Measurements from ENCODE around the gene AIF1L.
"Not testable (repeated sequence)": the region's sequence is repeated elsewhere in the genome, so short reads cannot be mapped to it uniquely, and the experiment has no call there.

AIF1L gene

DNA sequence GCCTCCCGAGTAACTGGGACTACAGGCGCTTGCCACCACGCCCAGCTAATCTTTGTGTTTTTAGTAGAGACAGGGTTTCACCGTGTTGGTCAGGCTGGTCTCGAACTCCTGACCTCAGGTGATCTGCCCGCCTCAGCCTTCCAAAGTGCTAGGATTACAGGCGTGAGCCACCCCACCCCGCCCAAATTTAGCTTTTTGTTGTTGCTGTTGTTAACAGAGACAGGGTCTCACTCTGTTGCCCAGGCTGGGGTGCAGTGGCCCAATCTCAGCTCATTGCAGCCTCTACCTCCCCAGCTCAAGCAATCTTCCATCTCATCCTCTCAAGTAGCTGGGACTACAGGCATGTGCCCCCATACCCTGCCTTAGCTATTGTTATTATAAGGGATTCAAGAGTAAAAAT, 3.5 kb downstream of the AIF1L start:
- not testable (repeated sequence) for DNase-seq

DNA sequence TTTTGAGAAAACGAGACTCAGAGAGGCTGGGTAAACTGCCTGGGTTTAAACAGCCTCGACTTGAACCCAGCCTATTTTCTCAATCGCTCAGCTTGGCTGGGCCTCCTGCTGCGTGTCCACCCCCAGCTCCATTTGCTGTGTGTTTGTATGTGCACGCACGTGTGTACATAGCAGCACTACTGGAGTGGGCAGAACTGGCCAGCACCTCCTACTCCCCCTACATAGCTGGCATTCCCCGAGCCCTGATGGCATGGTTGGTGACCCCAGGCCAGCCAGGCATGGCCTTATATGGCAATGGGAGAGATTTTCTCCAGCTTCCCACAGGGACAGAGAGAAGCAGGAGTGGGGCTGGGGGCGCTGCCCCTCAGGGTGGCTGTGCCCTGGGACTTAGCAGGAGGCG, 4.1 kb downstream of the AIF1L start:
- DNase-seq: no peak

DNA sequence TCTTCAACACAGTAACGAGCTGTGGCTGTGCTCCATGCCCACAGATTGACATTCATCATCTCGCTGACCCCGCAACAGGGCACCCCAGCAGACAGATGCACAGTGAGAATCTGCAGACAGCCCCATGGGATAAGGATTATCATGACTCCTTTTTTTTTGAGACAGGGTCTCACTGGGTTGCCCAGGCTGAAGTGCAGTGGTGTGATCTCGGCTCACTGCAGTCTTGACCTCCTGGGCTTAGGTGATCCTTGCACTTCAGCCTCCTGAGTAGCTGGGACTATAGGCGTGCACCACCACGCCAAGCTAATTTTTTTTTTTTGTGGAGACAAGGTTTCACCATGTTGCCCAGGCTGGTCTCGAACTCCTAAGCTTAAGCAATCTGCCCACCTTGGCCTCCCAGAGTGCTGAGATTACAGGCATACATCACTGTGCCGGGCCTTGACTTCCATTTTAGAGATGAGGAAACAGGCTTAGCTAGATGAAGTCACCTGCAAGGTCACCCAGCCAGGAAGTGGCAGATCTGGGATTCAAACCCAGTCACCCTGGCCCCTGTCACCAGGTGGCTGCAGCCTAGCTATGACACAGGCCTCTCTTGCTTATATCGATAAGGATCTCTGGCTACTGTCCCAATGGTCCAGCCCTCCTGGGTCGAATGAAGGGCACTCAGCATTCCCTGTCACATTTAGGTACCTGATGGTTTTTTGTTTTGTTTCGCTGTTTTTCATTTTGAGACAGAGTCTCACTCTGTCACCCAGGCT, 5.1 kb downstream of the AIF1L start:
- no peak for DNase-seq

DNA sequence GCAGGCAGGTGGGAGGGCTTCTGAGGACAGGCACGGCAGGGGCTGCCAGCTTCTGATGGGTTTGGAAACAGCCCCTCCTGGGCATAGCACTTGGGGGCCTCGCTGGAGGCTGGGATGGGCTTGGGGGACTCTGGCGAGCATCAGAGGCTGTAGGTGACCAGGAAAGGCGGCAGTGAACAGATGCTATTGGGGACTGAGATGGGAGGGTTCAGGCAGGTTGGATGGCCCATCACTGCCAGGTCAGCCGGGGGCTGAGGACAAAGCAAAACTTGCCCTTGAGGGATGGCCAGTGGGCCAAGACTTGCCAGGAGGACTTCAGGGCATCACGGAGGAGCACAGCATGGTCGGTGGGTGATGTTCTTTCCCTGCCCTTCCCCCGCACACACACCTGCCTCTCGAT, 6.7 kb downstream of the AIF1L start:
- DNase-seq: no peak

DNA sequence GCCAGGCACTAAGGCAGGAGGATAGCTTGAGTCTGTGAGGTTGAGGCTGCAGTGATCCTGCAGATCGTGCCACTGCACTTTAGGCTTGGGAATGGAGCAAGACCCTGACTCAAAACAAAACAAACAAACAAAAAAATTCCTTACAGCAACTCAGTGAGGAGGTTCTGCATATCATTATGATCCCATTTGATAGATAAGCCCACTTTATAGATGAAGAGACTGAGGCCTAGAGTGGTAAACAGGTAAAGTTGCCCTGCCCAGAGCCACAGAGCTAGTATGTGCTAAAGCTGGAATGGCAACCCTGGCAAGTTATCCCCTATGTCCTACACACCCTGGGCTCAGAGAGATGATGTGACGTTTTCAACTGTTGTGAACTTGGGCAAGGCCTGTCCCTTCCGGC, 7.2 kb downstream of the AIF1L start:
- DNase-seq: no peak

DNA sequence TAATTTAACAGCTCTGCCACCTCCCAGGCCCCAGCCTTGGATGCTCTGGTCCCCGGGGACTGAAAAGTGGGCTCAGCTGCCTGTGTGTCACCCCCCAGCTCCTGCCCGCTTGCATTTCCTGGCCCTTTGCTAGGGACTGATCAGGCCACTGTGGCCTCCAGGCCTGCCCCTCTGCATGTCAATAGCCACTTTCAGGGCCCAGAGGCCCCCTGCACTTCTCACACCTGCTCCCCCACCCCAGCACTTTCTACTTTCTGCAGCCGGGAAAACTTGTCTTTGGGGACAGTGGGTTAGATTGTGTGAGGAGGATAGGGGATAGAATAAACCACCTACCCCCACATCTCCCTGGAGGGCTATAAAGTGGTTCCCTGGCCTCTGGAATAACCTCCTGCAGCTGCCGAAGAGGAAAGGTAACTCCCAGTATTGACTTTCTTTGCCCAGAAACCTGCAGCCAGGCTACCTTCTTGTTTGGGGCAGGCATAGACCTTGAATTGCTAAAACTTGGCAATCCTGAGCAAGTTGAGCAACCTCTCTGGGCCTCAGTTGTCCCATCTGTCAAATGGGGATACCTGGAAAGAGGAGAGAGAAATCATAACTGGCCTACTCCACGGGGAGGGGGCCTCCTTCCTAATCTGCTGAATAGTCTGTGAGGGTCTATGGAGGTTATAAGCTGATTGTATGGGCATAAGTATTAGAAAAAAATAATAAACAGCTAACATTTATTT, 7.8 kb downstream of the AIF1L start:
- DNase-seq: no peak

DNA sequence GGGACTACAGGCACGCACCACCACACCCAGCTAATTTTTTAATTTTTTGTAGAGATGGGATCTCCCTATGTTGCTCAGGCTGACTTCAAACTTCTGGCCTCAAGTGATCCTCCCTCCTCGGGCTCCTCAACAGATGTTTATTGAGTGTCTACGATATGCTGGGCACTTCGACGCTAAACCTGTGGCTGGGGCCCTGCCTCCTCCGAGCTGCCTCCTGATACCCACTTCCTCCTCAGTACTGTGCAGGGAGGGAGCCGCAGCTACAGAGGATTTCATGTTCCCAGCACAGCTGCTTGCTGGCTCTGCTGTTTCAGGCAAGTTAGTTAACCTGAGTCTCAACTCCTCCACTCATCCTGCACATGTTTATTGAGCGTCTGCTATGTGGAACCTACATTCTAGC, 9.6 kb downstream of the AIF1L start:
- no peak for DNase-seq

DNA sequence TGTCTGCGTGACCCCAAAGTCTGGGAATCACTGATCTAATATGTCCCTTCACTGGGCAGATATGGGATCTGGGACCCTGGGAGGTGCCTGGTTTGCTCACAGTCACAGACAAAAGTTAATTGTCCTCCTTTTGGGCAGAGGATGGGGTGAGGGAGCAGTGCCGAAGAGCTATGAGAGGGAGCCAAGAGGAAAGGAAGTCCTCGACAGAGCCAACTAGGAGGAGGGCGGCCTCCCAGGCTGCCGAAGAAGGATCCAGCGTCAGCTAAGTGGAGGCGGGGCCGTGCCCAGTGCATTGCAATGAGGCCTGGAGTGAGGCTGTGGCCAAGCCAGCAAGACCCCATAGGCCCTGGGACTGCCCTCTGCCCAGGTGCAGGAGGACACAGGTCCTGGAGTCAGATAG, 11.4 kb downstream of the AIF1L start:
- no peak for DNase-seq

DNA sequence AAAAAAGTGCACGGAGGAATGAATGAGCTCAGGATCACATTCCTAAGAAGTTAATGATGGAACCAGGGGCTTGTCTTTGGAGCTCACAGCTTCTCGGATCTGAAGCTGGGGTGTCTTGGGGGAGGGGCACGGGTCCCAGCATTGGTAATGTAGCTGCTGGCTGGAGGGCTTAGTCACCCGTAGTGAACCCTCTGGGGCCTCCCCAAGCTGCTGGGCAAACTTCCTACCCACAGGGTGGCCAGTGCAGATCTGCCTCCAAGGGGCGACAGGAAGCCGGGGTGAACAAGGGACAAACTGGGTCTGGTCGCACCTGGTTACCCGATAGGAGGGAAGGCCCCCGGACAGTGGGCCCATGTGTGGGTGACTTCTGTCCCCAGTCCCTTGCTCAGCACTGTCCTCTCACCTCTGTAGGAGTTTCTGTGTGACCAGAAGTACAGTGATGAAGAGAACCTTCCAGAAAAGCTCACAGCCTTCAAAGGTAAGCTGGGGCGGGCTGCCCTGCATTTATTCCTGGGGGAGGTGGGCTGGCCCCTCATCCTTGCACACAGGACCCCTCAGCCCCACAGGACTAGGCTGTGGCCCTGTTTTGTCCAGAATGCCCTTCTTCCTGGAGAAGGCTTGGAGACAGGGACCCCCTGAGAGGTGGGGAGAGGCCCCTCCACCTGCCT, 15.0 kb downstream of the AIF1L start:
- no peak for DNase-seq

DNA sequence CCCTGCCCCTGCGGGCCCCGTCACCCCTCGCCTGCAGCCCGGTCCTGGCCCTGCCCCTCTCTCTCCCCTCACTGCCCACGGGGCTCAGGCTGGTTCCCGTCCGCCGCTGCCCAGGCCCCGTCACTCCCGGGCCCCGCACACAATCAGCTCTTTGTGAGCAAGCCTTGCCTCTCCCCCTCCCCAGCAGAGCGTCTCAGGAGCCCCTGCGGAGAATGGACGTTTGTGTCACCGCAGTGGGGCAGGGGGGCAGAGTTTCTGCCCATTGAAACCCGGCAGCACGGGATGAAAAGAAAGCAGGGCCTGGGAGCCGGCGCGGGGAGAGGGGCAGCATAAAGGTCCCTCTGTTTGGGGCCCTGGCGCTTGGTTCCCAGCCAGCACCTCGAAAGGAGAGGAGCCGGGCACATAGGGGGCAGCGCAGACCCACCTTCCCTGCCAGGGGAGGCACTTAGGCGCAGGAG, 15.6 kb downstream of the AIF1L start:
- DNase-seq: no peak

DNA sequence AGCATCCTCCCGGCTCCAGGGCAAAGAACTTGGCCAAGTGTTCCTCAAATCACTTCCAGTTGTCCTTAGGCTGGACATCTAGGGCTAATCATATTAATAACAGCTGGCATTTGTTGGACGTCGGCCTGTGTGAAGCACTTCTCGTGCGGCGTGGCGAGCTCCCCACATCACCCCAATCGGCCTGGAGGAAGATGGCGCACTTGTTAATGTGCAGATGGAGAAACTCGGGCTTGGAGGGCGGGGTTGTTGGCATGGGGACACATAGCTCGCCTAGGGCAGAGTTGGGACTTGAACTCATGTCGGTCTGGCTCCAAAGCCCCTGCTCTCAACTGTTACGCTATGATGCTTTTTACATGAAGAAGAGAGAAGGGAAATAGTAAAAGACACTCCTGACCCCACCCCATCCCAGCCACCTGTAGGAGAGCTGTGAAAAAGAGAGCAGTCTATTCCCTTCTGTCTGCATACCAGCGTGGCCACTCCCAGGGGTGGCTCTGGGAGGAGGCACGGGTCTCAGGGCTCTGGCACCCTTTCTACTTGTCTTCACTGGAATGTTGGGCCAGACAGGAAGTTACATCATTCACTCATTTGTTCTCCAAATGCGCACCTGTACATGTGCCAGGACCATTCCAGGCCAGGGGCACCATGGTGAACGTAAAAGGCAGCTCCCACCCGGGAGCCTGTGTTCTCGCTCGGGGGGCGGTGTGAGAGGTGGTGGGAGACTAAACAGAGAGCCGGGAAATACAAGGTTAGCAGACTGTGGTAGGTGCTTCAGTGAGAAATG, 16.2 kb downstream of the AIF1L start:
- DNase-seq: no peak

DNA sequence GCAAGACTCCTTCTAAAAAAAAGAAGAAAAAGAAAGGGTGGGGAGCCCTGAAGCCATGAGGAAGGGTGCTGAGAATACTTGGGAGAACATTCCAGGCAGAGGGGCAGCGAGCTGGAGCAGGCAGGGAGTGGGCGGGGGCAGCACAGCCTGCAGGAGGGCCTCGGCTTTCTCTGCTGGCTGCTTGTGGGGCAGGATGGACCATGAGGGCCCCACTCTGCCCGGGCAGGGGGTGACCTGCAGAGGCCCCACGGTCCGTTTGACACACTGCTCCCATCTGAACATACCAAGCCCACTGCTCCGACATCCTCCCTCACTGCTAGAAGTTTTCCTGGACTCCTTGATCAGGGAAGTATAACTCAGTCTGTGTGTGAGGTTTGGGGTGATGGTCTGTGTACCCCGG, 17.3 kb downstream of the AIF1L start:
- DNase-seq: no peak

DNA sequence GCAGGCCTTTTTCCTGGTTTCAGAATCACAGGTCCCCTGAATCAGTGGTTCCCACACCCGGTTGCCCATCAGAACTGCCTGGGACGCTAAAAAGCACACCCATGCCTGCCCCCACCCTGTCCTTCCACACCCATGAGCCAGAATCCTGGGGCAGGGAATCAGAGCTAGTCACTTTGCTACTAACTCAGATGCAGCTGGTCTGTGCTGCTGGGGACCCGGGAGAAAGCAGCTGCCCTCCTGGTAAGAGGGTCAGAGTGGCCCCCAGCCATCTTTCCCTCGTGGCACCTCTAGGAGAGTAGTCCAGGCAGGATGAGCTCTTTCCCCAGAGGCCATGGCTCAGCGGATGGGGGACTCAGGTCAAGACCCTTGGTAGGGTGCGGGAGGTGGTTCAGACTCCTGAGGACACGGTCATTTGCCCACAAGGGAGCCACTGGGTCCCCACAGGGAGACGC, 17.8 kb downstream of the AIF1L start:
- no peak for DNase-seq

DNA sequence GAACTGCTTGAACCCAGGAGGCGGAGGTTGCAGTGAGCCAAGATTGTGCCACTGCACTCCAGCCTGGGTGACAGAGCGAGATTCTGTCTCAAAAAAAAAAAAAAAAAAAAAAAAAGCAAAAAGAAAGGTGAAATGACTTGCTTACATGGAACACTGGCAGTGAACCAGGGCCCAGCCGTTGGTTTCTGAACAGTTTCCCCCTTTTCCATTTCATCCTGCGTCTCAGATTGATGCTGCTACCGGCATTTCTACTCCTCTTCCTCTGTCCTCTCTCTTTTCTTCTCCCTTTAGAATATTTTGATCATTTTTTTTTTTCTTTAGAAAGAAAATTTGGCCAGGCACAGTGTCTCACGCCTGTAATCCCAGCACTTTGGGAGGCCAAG, 19.0 kb downstream of the AIF1L start:
- DNase-seq: not testable (repeated sequence)

DNA sequence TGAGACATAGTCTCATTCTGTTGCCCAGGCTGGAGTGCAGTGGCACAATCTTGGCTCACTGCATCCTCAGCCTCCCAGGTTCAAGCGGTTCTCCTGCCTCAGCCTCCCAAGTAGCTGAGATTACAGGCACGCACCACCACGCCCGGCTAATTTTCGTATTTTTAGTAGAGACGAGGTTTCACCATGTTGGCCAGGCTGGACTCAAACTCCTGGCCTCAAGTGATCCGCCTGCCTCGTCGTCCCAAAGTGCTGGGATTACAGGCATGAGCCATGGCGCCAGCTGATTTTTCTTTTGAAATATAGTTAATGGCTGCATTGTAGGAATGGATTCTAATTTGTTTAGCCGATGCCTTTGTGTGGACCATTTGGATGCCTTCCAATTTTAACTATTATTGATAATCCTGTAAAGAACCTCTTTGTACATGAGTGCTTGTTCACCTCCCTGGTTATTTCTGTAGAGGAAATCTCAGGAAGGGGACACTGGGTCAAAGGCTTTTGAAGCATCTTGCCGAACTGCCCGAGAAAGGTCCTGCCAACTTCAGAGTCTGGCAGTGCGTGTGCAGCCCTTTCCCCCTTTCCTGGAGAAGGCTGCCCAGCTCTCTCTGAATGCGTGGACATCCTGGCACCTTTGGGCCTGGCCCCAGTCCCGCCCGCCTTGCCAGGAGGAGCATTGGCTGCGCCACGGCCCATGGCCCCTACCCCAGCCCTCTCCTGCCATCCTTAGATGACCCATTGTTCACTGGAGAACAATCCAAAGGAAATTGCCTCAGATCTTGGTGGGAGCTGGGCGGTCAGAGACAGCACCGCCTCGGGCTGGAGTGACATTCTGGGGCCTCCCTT, 20.2 kb downstream of the AIF1L start:
- DNase-seq: no peak

DNA sequence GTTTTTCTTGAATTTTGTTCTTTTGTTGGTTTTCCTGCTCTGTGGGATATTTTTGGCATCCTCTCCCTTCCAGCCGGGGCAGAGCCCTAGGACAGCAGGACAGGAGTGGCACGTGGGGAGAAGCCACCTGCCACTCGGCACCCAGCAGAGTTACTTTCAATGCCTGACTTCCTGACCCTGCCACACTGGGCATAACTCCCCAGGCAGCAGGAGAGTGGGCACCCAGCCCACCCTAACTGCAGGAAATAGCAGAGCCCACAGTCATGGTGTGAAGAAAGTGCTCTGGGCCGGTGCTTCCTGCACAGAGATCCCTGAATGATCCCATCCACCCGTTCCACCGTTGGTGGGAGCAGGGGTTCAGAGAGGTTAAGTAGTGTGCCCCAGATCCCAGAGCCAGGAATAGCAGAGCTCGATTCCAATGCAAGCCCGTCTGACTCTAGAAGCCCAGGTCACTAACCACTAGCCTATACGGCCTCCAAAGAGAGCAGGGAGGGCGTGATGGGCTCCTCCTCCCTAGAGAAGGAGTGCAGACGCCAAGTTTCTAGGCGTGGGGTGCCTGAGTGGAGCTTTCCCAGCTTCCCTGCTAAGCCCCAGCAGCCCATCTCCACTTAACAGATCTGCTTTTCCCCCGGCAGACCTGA, 20.9 kb downstream of the AIF1L start:
- DNase-seq: no peak

DNA sequence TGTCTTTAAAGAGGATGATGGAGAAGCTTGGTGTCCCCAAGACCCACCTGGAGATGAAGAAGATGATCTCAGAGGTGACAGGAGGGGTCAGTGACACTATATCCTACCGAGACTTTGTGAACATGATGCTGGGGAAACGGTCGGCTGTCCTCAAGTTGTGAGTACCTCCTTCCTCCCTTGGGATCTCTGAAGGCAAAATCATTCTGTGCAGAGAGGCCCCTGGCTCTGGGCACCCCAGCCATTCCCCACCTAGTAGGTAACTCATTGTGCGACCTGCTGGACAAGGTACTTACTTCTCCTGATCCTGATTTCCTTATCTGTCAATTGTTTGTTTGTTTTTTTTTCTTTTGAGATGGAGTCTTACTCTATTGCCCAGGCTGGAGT, 21.4 kb downstream of the AIF1L start:
- no peak for DNase-seq

DNA sequence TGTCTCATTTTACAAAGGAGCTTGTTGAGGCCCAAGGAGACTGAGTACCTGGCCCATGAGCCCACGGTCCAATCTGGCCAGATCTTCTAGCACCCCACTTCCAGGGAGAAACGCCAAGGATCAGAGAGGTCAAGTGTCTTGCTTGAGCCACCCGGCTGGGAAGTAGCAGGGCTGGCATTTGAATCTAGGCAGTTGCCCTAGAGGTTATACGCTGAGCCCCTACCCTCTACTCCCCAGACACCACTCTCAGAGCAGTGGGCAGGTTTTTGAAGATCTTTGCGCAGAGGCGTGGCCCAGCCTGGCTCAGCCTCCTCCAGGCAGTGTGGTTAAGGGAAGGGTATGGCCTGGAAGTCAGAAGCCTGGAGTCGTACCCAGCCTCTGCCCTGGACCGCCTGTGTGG, 23.3 kb downstream of the AIF1L start:
- DNase-seq: no peak

DNA sequence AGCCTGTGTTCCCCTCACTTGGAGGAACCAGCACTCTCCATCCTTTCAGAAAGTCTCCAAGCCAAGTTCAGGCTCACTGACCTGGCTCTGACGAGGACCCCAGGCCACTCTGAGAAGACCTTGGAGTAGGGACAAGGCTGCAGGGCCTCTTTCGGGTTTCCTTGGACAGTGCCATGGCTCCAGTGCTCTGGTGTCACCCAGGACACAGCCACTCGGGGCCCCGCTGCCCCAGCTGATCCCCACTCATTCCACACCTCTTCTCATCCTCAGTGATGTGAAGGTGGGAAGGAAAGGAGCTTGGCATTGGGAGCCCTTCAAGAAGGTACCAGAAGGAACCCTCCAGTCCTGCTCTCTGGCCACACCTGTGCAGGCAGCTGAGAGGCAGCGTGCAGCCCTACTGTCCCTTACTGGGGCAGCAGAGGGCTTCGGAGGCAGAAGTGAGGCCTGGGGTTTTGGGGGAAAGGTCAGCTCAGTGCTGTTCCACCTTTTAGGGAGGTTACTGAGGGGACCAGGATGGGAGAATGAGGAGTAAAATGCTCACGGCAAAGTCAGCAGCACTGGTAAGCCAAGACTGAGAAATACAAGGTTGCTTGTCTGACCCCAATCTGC, 24.4 kb downstream of the AIF1L start:
- no peak for DNase-seq

DNA sequence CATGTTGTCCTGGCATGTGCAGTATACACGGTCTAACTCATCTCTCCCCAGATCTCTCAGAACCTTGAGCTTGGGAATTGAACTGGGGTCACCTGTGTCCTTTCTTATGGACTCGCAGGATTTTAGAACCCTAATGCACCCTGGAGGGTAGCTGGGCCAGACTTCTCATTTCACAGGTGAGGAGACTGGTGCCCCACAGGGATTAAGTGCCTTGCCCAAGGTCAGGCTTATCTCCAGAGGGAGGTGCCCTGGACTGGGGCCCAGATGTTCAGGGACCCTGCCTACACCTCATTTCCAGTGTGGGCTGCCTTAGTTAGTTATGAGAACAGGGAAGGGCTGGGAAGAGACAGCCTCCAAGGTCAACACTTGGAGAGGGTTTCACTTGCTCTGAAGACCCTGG, 25.0 kb downstream of the AIF1L start:
- DNase-seq: no peak

DNA sequence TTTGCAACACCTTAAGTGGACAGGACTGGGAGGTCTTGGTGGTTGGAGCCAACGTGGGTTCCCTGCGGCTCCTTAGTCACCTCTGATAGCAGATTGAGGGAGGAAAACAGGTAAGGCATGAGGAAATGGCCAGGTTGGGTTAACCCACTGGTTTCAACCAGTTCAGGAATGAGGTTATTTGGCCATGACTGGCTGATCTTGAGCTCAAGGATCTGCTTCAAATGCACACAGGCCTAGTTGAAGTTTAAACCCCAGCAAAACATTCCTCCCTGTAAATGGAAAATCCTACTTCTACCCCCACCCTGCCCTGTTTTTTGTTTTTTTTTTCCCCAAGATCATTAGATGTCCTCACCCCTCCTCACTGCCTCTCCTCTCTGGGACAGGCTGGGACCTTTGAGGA, 25.8 kb downstream of the AIF1L start:
- DNase-seq: no peak

DNA sequence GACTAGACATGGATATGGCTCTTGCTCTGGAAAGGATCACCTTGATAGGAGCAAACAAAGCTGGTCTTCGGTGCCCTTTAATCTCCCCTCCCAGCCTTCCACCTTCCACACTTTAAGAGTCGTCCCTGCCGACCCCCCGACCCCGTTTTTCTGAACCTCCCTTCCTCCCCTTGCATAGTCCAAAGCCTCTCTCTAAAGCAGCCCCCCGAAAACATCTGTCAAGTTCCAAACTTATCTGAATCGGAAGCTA, 28.6 kb downstream of the AIF1L start:
- no peak for DNase-seq

Data from activated effector memory CD4-positive, alpha-beta T cell treated with Interleukin-2 at 50 U/mL for 16 hours (primary cell).